Smooth muscle cell of the umbilical artery (primary cell): ENCODE results near the gene C10orf88. TPM values are rescaled to one million over a fixed set of nuclear protein-coding genes. Genes with fewer than 3 reads are reported as not detected.

Experiments used
- total RNA-seq: library from RNA; depleted of rRNA; stranded (reverse); fragments of >200 nt; gene quantifications from 2 replicates; pipeline ENCODE4 v1.2.3, GENCODE V29; 2014

Gene C10orf88
- 11.0 and 17.3 TPM in 2 replicates for total RNA-seq

GRCh38 chr10:122953902-122954730 is at the start of gene C10orf88:
TSS of gene C10orf88 (minus strand) at chr10:122954227. CDS start at chr10:122954178, 49 bp downstream.

GRCh38 chr10:122980209-122981065 is 26.4 kb upstream of the C10orf88 start, which contains the start of gene PSTK:
TSS of gene PSTK (plus strand) at chr10:122980401. CDS start at chr10:122980480, 79 bp downstream.

GRCh38 chr10:122910310-122910709 is 43.7 kb downstream of the C10orf88 start, which contains the start of gene FAM24A:
TSS of gene FAM24A (plus strand) at chr10:122910610. CDS start at chr10:122911635, 1,025 bp downstream.

Other genes with a start within 250 kb of the C10orf88 start
- gene CUZD1, start 108.4 kb downstream of the C10orf88 start, total RNA-seq: 0.23 and 0.30 TPM in 2 replicates
- 2.1 and 4.6 TPM in 2 replicates for gene FAM24B, start 74.6 kb downstream of the C10orf88 start, total RNA-seq
- not detected in 2 replicates for gene FAM24A, start 43.6 kb downstream of the C10orf88 start, total RNA-seq
- 4.8 and 5.0 TPM in 2 replicates for gene PSTK, start 26.2 kb upstream of the C10orf88 start, total RNA-seq
- gene IKZF5, start 54.6 kb upstream of the C10orf88 start, total RNA-seq: 3.3 and 4.8 TPM in 2 replicates
- 4.8 and 5.2 TPM in 2 replicates for gene ACADSB, start 54.8 kb upstream of the C10orf88 start, total RNA-seq
- gene HMX3, start 181.7 kb upstream of the C10orf88 start, total RNA-seq: not detected in 2 replicates
- not detected in 2 replicates for gene HMX2, start 193.9 kb upstream of the C10orf88 start, total RNA-seq
- gene BUB3, start 200.2 kb upstream of the C10orf88 start, total RNA-seq: 89.4 and 157 TPM in 2 replicates